Right forelimb (tissue), 1 donor: Measurements from ENCODE around the gene PPARGC1A.
A peak's percentile ranks its signal among the peaks of the same experiment; 100 is the strongest.

Experiments
- DNase-seq: peaks from one replicate; pipeline ENCODE4 v3.0.0-alpha.2; 2018

PPARGC1A gene, protein sequence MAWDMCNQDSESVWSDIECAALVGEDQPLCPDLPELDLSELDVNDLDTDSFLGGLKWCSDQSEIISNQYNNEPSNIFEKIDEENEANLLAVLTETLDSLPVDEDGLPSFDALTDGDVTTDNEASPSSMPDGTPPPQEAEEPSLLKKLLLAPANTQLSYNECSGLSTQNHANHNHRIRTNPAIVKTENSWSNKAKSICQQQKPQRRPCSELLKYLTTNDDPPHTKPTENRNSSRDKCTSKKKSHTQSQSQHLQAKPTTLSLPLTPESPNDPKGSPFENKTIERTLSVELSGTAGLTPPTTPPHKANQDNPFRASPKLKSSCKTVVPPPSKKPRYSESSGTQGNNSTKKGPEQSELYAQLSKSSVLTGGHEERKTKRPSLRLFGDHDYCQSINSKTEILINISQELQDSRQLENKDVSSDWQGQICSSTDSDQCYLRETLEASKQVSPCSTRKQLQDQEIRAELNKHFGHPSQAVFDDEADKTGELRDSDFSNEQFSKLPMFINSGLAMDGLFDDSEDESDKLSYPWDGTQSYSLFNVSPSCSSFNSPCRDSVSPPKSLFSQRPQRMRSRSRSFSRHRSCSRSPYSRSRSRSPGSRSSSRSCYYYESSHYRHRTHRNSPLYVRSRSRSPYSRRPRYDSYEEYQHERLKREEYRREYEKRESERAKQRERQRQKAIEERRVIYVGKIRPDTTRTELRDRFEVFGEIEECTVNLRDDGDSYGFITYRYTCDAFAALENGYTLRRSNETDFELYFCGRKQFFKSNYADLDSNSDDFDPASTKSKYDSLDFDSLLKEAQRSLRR

DNA sequence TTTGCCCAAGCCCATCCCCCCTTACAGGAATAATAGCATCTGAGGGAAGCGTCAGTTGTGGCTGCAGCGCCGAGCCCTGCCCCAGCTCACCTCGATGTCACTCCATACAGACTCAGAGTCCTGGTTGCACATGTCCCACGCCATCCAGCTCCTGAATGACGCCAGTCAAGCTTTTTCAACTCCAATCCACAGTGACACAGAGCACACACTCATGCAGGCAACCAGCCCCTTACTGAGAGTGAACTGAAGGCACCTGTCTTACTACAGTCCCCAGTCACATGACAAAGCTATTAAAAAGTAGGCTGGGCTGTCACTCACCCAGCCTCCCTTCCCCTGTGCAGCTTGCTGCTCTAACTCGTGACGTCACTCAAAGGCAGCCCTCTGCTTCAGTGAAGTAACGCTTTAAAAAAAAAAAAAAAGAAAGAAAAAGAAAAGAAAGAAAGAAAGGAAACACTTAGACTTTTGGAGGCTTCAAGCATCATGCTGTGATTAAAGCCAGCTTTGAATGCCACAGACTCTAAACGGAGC is at the start of gene PPARGC1A:
PPARGC1A (minus strand) TSS at position 234 of the 528 bp plus-strand sequence; CDS start at position 144, 90 bp downstream.
- peak; percentile 53 for DNase-seq

DNA sequence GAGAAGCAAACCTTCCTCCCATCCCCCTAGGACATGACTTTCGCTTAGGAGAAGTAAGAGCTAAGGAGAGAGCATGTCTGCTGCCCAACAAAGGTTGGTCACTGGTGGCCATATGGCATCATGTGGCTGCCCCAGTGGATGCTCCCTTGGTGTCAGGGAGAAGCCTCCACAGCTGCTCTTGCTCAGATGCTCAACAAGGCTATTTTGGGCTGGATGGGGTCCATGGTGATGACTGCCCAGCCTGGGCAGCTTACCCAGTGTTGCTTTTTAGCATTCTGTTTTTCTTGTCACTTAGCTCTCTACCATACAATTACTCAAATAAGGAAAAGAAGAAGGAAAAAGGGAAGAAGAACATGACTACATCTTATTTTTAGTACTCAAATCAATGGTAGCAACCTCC is 48.9 kb upstream of the PPARGC1A start:
- no peak for DNase-seq

DNA sequence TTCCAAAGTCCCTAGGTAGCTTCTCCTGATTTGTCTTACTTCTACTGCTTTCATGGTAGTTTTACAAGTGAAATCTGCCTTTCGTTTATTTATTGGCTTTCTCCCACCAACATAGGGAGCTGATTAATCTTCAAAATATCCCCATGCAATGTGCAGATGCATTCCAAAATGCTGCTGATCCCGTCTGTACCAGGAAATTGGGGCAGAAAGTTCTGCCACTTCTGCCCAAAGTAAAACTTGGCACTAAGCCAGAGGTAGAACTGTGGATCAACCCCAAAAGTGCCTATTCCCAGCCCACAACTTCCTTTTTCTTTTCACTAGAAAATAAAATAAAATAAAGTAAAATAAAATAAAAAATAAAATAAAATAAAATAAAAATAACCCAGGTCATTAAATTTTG is 47.3 kb upstream of the PPARGC1A start:
- DNase-seq = no peak

DNA sequence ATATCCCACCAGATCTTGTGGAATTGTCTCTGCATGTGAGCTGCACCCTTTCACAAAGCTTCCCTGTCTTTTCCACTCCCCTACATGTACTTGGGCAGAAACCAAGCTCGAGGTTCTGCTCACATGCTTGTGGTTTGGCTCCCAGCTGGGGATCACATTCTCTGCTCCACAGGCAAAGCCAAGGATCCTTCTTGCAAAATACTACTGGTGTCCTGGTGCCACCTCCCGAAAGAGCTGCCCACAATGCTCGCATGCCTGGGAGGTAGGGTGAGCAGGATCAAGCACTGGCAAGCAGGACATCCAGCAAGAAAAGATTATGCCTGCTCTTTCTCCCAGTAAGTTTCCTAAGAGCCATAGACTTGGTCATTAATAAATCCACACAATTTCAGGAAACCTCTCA is 45.1 kb upstream of the PPARGC1A start:
- DNase-seq = peak; percentile 62

DNA sequence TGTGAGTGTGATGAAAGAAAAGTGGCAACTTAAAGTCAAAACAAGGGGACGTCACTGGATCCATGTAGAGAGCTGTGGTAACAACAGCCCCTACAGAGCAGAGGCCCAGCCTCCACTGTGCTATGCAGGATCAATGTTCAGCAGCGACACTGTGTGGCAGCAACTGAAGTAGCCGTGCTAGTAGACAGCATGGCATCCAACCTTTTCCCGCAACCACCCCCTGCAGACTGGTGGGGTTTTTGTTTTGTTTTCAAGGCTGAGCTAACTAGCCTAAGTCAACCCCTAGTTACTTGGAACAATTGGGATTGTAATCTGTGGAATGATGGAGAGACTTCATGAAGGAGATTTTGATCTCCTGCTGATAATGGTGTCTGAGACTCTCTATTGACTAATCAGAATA is 44.4 kb upstream of the PPARGC1A start:
- no peak for DNase-seq

DNA sequence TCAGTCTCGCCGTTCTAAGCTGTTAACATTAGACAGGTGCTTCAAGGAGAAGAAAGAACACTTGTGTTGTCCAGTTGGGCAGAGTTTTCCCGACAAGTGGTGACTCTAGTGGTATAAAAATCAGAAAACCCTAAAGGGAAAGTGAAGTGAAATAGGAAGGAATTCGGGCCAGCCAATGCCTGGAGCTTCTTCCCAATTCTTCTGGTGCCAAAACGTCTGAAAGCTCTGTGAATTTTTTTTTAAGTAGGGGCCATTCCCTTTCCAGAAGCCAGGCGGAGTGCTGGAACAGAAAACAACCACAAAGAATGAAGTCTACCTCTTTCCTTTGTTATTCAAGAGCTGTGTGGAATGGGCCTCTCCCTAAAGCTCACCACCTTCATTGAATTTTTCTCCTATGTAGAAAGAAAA is 43.1 kb upstream of the PPARGC1A start:
- no peak for DNase-seq

DNA sequence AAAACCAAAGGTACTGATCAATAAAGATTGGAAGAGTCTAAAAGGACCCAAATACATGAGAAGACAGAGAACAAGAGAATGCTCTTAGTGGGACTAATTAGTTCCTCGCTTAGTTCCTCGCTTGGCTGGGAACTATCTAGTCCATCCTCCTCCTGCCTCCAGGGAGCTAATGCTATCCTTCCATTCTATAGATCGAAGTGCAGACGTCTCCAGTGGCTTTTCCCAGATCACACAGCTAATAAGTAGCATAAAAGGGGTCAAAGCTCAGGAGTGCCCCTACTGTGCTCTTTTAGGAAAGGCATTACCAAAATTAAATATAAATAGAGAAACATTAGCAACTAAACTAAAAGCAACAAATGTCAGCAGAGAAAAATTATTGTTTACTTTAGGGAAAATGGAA is 42.3 kb upstream of the PPARGC1A start:
- no peak for DNase-seq

DNA sequence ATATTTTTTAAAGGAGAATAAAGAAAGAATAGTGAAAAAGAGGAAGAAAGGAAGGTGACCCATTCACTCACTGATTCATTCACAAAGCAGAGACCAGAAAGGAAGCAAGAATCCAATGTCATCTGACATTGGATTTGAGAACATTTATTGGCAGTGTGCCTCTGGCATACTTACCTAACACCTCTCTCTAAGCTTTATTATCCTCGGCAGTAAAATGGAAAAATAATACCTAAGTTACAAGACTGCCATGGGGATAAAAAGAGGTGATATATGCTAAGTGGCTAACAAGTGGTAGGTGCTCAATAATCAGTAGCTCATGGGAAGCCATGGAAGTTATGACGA is 41.6 kb upstream of the PPARGC1A start:
- DNase-seq = no peak

DNA sequence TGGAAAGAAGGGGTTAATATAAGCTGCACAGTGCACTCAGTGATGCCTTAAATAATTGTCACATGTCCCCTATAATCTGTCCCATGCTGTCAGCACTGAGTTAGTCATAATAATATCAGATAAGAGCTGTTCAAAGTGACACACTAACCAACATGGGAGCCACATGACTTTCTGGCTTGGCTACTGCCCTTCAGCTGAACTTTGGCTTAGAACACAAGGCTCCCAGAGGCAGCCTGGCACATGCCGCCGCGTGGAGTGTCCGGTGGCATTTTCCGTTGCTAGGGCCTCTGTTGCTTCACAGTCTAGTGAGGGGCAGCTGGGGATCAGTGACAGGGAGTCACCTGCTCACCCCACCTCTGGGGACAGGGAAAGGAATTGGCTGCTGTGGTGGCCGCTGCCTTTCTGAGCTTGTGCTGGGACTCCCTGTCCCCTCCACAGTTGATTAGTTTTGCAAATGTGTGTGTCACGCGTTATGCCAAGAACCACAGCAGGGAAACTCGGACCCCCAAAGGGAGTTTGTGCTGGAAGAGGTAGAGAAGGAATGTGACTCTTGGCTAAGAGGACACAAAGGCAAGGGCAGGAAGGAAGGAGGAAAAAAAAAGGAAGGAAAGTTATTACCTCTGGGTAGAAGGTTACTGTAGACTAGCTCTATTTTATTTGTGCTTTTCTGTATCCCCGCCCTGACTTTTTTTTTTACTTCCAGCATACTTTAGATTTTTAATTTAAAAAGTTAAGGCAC is 41.1 kb upstream of the PPARGC1A start:
- DNase-seq = peak; percentile 70

DNA sequence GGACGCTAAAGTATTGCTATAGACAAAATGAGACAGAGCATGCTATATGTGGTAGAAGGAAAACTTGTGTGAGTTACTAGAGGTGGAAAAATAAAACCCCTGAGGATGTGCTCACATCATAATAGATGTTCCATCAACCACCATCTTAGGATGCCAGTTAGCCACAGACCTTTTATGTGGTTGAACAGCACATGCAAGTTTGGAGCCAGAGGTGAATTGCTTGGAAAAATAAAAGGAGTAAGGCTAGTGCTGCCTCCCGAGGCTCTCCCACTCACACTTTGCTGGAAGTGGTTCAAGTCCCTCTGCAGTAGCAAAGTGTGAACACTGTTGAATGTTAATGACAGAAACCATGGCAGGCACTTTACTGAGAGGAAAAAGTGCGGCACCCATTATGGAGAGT is 39.4 kb upstream of the PPARGC1A start:
- no peak for DNase-seq

DNA sequence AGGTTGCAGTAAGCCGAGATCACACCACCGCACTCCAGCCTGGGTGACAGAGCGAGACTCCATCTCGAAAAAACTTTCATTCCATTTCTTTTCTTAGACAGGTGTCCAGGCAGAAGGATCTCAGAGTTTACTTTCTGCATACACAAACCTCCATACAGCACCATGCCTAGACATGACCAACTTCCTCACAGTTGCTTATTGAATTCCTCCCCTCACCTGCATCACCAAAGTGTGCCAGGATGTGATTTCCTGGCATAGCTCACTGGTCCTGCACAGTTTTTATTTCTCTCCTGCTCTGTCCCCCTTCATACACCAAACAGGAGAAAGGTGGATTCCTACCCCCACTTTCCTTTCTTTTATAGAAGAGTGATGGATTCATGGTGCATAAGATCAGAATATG is 34.7 kb upstream of the PPARGC1A start:
- no peak for DNase-seq

DNA sequence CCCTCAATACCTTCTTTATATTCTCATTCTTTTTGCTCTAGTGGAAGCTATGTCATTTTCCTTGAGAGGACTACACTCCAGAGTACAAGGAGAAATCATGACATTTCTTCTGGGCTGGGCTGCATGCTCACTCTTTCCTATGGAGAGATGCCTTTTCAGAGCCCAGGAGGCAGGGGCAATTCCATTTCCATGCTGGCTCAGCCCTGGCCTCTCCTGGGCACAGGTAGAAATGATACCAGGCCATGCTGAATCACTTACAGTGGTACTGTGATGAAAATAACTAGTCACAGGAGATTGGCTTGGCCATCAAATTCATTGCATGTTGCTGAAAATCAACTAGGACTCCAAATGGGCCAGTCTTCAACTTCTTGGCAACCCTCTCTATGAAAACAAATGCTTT is 34.0 kb upstream of the PPARGC1A start:
- no peak for DNase-seq

DNA sequence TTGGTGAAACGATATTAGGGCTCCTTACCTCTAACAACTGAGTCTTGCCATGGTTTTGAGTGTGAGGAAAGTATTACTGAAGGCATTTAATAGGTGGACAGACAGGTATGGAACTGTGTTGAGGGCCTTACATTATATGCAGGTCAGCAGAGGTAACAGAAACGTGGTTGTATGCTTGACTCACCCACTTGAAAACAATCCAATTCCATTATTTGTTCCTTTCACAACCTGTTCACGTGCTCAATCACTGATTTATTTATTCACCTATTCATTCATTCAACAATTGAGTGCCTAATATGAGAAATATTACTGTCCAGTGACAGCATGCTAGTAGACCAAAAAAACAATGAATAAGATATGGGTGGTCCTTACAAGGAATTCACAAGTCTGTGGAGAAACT is 33.3 kb upstream of the PPARGC1A start:
- DNase-seq = no peak

DNA sequence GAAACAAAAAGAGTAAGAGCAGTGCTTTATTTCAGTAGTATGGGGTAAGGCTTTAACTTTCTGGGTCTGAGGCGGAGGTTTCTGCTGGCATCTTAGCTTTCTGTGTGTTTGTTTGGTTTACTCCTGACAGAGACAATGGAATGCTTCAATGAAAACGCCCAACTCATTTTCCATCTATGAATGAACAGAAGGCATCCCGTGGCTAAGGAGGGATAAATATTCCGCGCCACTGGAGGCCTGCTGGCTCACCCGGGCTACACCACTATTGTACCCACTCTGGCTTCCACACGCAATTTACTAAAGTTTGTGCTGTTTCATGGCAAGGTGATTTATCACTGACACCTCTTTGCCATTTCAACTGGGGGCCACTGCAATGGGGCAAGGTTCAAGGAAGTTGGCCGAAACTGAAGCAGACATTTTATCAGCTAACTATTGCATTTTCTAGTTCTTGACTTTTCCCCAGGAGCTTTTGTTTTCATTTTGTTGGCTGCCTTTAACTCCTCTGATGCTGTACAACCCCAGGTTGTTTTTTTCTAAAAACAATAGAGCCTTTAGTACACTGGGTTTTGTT is 32.8 kb upstream of the PPARGC1A start:
- DNase-seq = no peak

DNA sequence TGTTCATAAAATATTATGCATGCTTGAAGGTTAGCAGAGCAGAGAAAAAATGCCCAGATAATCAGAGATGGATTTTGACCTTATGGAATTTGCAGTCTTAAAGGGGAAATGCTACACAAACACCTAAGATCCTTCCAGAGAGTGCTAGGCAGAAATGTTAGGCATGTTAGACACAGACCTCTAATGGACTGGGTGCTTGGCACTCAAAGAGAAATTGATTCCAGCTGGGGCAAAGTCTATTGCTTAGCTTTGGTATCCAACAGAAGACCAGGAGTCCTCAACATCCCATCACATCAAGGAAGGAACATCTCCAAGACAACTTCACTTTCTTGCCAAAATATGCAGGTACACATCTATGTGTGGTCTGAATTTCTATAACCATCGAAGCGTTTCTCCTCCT is 32.2 kb upstream of the PPARGC1A start:
- DNase-seq = no peak

DNA sequence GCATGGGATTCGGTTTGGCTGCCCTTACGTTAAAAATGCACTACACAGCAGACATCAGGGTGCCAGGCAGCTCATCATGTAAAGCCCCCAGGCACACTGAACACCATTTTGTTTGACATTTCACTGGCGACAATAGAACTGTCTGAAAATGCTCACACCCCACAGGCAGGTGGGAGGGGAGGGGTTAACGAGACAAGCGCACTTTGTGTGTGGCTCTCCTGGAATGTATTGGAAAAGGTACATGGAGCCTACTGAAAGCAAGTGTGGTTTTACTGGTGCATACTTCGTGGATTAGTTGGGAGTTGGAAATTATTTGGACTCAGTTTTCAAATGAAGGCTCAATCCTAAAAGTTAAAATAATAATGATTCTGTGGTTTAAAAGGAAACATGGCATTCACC is 31.6 kb upstream of the PPARGC1A start:
- DNase-seq = no peak

DNA sequence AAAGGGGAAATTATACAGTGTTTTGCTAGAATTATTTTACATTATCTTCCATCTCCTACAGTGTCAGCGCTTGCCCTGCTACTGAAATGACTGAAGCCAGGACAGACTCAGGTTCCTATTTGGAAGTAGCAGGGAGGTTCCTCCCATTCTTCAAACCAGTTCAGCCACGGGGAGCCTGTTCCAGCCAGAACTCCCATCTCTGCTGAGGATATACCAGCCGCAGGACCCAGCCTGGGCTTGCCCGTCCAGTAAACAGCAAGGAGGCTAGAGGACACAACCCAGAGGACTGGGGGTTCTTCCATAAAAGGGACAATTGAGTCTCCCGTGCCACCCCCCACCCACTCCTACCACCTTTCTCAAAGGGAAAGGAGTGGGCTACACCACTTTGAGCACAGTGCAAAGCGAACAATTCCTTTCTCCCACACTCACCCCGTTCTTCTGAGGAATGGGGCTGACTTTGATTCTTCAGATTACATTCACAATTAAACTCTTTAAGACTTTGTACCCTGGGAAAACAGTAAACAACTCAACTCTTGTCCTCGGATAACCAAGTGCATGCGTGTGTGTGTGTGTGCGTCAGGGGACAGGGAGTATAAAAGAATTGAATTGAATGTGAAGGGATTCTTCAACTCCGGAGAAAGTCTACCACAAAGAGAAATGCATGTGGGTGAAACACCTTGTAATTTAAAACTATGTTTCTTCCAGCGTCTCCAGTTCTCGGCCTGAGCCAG is 31.0 kb upstream of the PPARGC1A start:
- no peak for DNase-seq

DNA sequence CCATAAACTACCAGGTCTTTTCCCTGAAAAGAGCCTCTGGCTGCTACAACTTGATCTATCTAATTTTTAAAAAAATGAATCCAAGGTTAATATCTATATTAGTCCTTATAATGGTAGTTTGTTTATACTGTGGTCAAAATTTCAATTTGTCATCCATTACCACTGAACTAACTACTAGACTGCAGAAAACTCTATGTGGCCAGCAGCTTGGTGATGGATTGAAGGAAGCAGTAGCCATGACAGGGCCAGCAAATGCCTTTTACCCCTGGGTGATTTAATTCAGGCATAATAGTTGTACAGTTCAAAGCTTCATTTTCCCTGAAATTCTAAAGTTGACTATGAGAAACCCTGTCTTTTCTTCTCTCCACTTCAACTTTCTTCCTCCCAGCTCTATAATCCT is 30.4 kb upstream of the PPARGC1A start:
- no peak for DNase-seq

DNA sequence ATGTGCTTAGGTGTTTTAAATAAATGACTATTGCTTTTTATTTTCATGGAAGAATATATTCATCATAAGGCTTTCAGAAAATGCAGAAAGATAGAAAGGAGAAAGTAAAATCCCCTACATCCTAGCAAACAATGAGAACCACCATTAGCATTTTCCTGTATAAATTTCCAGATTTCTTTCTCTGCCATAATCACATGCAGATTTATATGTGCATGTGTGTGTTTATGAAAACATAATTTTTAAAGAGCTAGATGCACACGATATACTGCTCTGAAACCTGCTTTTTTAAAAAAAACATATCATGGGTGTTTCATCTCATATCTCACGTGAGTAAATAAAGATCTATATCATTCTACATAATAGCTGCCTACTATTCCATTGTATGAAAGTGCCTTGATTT is 26.4 kb upstream of the PPARGC1A start:
- no peak for DNase-seq

DNA sequence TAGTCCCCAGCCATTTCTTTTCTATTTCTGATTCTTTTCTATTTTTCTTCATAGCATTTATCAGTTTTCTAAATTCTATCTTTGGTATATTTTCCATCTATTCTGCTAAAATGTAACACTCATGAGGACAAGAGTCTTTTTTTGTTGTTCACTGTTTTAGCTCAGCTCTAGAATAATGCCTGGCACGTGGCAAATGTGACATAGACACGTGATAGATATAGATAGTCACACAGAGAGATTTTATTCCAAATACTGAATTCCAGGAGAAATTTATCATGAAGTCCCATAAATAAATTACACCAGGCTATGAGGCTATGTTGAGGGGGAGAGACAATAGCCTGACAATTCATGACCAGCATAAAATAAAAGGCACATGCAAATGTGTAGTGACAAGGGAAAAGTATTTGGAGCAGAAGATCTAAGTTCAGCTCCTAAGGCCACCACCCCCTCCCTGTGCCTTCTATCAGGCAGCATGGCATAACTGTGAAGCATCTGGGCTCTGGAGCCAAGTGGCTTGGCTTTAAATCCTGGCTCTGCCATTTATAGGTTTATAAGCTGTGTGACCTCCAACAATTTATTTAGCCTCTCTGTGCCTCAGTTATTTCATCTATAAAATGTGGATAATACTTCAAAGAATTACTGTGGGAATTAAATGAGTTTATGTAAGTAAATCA is 25.7 kb upstream of the PPARGC1A start:
- no peak for DNase-seq

DNA sequence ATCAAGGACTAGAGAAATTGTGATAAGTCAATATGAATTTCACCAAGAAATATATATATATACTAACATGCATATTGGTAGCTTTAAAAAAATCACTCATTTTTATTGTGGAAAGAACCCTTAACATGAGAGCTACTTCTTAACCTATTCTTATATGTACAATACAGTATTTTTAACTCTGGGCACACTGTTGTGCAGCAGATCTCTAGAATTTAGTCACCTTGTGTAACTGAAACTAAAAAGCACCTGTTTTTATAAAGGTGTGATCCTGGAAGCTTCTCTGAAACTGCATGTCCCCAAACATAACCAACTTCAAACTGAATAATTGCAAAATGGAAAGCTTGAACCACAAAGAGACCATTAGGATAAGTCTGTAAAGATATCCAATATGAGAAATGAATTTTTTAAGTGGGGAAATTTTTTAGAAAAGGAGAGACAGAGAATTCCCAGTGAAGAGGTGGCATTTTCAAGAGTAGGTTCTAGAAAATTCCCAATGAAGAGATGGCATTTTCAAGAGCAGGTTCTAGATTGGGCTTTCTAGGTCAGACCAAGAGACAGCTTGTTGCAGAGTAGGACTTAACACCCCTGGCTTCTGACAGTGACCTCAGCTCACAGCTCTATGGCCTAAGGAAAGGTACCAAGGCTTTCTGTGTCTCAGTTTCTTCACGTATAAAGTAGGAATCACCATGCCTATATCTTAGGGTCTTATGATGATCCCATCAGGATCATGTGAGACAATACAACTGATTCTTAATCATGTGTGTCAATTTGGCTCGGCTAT is 22.0 kb upstream of the PPARGC1A start:
- DNase-seq = no peak
